SK-N-SH (cell line): ENCODE results near the gene TMEM87A. TPM values are rescaled to one million over a fixed set of nuclear protein-coding genes. Genes with fewer than 3 reads are reported as not detected.

Experiments used
- CTCF ChIA-PET: fragments of 300-600, 350-600 bp; formaldehyde crosslinking; extraction: SDS; loops from one replicate; lab custom pipeline; 2021; lab: Yijun Ruan, JAX
- POLR2A ChIA-PET: fragments of 350-600 bp; sonication (Branson Sonifier 250); formaldehyde crosslinking; extraction: SDS; loops from one replicate; lab custom pipeline; 2020; ENCODE audit warnings: antibody characterized with exemption, inconsistent platforms; lab: Yijun Ruan, JAX
- DNase-seq: peaks from one replicate; pipeline ENCODE4 v3.0.0; 2012
- H2AFZ ChIP-seq: fragments of 200-600 bp; sonication (generic); 2 replicates; pipeline ENCODE4 v1.8.1; 2016; ENCODE audit warnings: antibody characterized with exemption, mild to moderate bottlenecking, low read depth
- H3F3A ChIP-seq: fragments of 200-600 bp; sonication (generic); replicated peaks from 2 replicates; pipeline ENCODE3; 2016; ENCODE audit warnings: antibody characterized with exemption, mild to moderate bottlenecking; ENCODE audit not compliant: insufficient read depth
- H3K27ac ChIP-seq, 2 experiments: fragments of 200-500 bp in 1 of 2; fragments of 200-600 bp in 1 of 2; sonication (Bioruptor generic) in 1 of 2; sonication (generic), shearing (Covaris generic) in 1 of 2; 2 replicates each; pipeline versions ENCODE4 v1.5.1 to v1.6.1; 2014 to 2016; ENCODE audit warnings: low read depth in 2 of 2, inconsistent platforms in 1 of 2, low read length in 1 of 2, mild to moderate bottlenecking in 1 of 2, mixed read lengths in 1 of 2
- H3K27me3 ChIP-seq: fragments of 200-600 bp; sonication (generic), shearing (Covaris generic); 2 replicates; pipeline ENCODE4 v1.6.1; 2016; ENCODE audit warnings: mixed run types; ENCODE audit not compliant: insufficient read depth
- H3K36me3 ChIP-seq, 2 experiments: fragments of 200-500 bp in 1 of 2; fragments of 200-600 bp in 1 of 2; sonication (Bioruptor generic) in 1 of 2; sonication (generic) in 1 of 2; replicated peaks in 1 of 2; 2 replicates each; pipeline versions ENCODE3 to v1.5.1; 2014 to 2016; ENCODE audit warnings: low read length in 1 of 2, mild to moderate bottlenecking in 1 of 2; ENCODE audit not compliant: insufficient read depth in 2 of 2, control insufficient read depth in 1 of 2
- H3K4me1 ChIP-seq, 2 experiments: fragments of 200-500 bp in 1 of 2; fragments of 200-600 bp in 1 of 2; sonication (Bioruptor generic) in 1 of 2; sonication (generic), shearing (Covaris generic) in 1 of 2; 2 replicates each; pipeline versions ENCODE4 v1.5.1 to v1.6.1; 2014 to 2016; ENCODE audit warnings: low read depth in 1 of 2, low read length in 1 of 2, mixed run types in 1 of 2; ENCODE audit not compliant: insufficient read depth in 2 of 2, control insufficient read depth in 1 of 2
- H3K4me2 ChIP-seq: fragments of 200-600 bp; sonication (generic), shearing (Covaris generic); 2 replicates; pipeline ENCODE4 v1.6.1; 2017; ENCODE audit warnings: mixed run types
- H3K4me3 ChIP-seq, 2 experiments: fragments of 200-500 bp in 1 of 2; fragments of 200-600 bp in 1 of 2; sonication (Bioruptor generic) in 1 of 2; sonication (generic), shearing (Covaris generic) in 1 of 2; 2 replicates each; pipeline versions ENCODE4 v1.5.1 to v1.8.1; 2014 to 2016; ENCODE audit warnings: low read depth in 2 of 2, inconsistent platforms in 1 of 2, low read length in 1 of 2, mild to moderate bottlenecking in 1 of 2, mixed read lengths in 1 of 2, moderate library complexity in 1 of 2
- H3K79me2 ChIP-seq: fragments of 200-600 bp; sonication (generic); 2 replicates; pipeline ENCODE4 v1.8.1; 2017; ENCODE audit warnings: mild to moderate bottlenecking; ENCODE audit not compliant: insufficient read depth
- H3K9ac ChIP-seq: fragments of 200-600 bp; sonication (generic); 2 replicates; pipeline ENCODE4 v1.6.1; 2017; ENCODE audit warnings: mixed run types
- H3K9me2 ChIP-seq: fragments of 200-600 bp; sonication (generic); 2 replicates; pipeline ENCODE4 v1.6.1; 2017; ENCODE audit warnings: mixed run types
- H3K9me3 ChIP-seq: fragments of 200-600 bp; sonication (generic); 2 replicates; pipeline ENCODE4 v1.6.1; 2017; ENCODE audit warnings: mixed run types, mild to moderate bottlenecking, moderate library complexity
- H4K20me1 ChIP-seq: fragments of 200-600 bp; sonication (generic); 2 replicates; pipeline ENCODE4 v1.6.1; 2017; ENCODE audit warnings: mild to moderate bottlenecking, mixed run types; ENCODE audit not compliant: insufficient read depth
- CHD2 ChIP-seq: fragments of 150-350 bp; IDR thresholded peaks from 2 replicates; pipeline ENCODE4 v1.6.1; 2018; ENCODE audit warnings: low read length; ENCODE audit not compliant: partially characterized antibody
- EP300 ChIP-seq, 2 experiments: IDR thresholded peaks; 2 replicates each; pipeline versions ENCODE4 v1.4.0 to v1.6.1; 2012; ENCODE audit warnings: borderline replicate concordance in 1 of 2, low read depth in 1 of 2, low read length in 1 of 2
- FOXM1 ChIP-seq: IDR thresholded peaks from 2 replicates; pipeline ENCODE4 v1.4.0; 2012; ENCODE audit warnings: low read depth, mild to moderate bottlenecking
- GABPA ChIP-seq: IDR thresholded peaks from 2 replicates; pipeline ENCODE4 v1.4.0; 2012; ENCODE audit warnings: low read depth, mild to moderate bottlenecking
- JUND ChIP-seq: IDR thresholded peaks from 2 replicates; pipeline ENCODE4 v1.4.0; 2012
- NRF1 ChIP-seq: IDR thresholded peaks from 2 replicates; pipeline ENCODE4 v1.6.1; 2012; ENCODE audit warnings: low read depth, mild to moderate bottlenecking, low read length
- POLR2AphosphoS5 ChIP-seq: IDR thresholded peaks from 2 replicates; pipeline ENCODE4 v1.6.1; 2012; ENCODE audit warnings: low read depth, low read length
- RAD21 ChIP-seq: IDR thresholded peaks from 2 replicates; pipeline ENCODE4 v1.6.1; 2012; ENCODE audit warnings: mild to moderate bottlenecking, low read length
- RXRA ChIP-seq: IDR thresholded peaks from 2 replicates; pipeline ENCODE4 v1.4.0; 2012; ENCODE audit warnings: low read depth, mild to moderate bottlenecking, borderline replicate concordance
- SMC3 ChIP-seq: IDR thresholded peaks from 2 replicates; pipeline ENCODE4 v1.6.1; 2012; ENCODE audit warnings: low read depth, low read length, improper control_type of control experiment
- TAF1 ChIP-seq: IDR thresholded peaks from 2 replicates; pipeline ENCODE4 v1.6.1; 2012; ENCODE audit warnings: low read depth, mild to moderate bottlenecking, low read length, moderate library complexity, borderline replicate concordance
- TCF12 ChIP-seq: IDR thresholded peaks from 2 replicates; pipeline ENCODE4 v1.4.0; 2012
- USF1 ChIP-seq: IDR thresholded peaks from 2 replicates; pipeline ENCODE4 v1.4.0; 2012; ENCODE audit warnings: low read depth, borderline replicate concordance
- WGBS: methylation state at CpG from one replicate; pipeline ENCODE4 v1.1.6; 2017; ENCODE audit warnings: low lambda C conversion rate; 5-methylcytosine and 5-hydroxymethylcytosine counted together
- polyA plus RNA-seq, 3 experiments: library from polyadenylated mRNA; depleted of rRNA; stranded (reverse); fragments of >200 nt; gene quantifications; 2 replicates each; pipeline ENCODE4 v1.2.3, GENCODE V29; 2012
- TF ChIP-seq, protein P1 (sequence below): IDR thresholded peaks from 2 replicates; pipeline ENCODE4 v1.4.0; 2012; ENCODE audit warnings: low read depth
- TF ChIP-seq, protein P2 (sequence below): IDR thresholded peaks from 2 replicates; pipeline ENCODE4 v1.6.1; 2012; ENCODE audit warnings: mild to moderate bottlenecking, low read depth, low read length, moderate library complexity
- TF ChIP-seq, protein P3 (sequence below): IDR thresholded peaks from 2 replicates; pipeline ENCODE4 v1.4.0; 2012; ENCODE audit warnings: low read depth, borderline replicate concordance

TMEM87A gene
- polyA plus RNA-seq, 1 of the 3 experiments (the other 2 are of a cell fraction): 20.8 TPM

DNA sequence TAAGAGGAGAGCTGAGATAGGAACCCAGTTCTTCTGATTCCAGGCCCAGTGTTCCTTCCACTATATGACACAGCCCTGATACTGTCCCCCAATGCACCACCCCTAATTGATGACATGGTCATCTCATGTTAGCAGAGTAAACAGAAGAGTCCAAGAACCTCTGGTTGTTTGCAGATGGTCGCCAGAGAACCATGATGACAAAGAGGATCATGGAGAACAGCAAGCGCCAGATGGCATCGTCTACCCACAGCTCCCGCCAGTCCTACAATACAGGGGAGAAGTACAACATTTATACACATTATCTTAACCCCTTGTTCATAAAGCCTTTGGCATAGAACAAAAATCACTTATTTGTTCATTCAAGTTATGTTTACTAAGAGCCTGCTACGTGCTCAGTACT lies 46.6 kb downstream of the TMEM87A start:
- CTCF ChIA-PET: no interaction called here

GRCh38 chr15:42220216-42220615 lies 53.0 kb downstream of the TMEM87A start:
- CTCF ChIA-PET: interaction anchor here (1.6 kb wide), 1 partner anchor 10 kb away, joined by 4 read pairs; no protein-coding TSS in a partner anchor
- H3K27ac ChIP-seq: no peak overlapping the region
- no peaks in the 10 kb centered on the region for H3K9me3 ChIP-seq
- H3K4me2 ChIP-seq: no peak overlapping the region
- no peak overlapping the region for H3K4me3 ChIP-seq
- POLR2A ChIA-PET: no interaction called here
- no peaks in the 10 kb centered on the region for H3K27me3 ChIP-seq
- H3K9me2 ChIP-seq: no peaks in the 10 kb centered on the region
- H3F3A ChIP-seq: peaks cover 7% of the 10 kb centered on the region
- no peak overlapping the region for H2AFZ ChIP-seq
- H3K79me2 ChIP-seq: no peaks in the 10 kb centered on the region
- no peaks in the 10 kb centered on the region for H3K4me1 ChIP-seq
- no peak for DNase-seq
- no peaks in the 10 kb centered on the region for H4K20me1 ChIP-seq
- peaks cover 58 to 73% of the 10 kb centered on the region in 2 experiments for H3K36me3 ChIP-seq
- TF ChIP-seq, protein P1, sequence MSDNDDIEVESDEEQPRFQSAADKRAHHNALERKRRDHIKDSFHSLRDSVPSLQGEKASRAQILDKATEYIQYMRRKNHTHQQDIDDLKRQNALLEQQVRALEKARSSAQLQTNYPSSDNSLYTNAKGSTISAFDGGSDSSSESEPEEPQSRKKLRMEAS: no peak
- TF ChIP-seq EP300 (IDR thresholded peaks at IDR 0.05; ENCODE audit: borderline replicate concordance in 1 of 2, low read depth in 1 of 2, low read length in 1 of 2) (no peak), TCF12 (no peak), TAF1 (no peak), CHD2 (no peak), RAD21 (no peak), GABPA (no peak), NRF1 (no peak), JUND (no peak), SMC3 (no peak)
- TF ChIP-seq, protein P2, sequence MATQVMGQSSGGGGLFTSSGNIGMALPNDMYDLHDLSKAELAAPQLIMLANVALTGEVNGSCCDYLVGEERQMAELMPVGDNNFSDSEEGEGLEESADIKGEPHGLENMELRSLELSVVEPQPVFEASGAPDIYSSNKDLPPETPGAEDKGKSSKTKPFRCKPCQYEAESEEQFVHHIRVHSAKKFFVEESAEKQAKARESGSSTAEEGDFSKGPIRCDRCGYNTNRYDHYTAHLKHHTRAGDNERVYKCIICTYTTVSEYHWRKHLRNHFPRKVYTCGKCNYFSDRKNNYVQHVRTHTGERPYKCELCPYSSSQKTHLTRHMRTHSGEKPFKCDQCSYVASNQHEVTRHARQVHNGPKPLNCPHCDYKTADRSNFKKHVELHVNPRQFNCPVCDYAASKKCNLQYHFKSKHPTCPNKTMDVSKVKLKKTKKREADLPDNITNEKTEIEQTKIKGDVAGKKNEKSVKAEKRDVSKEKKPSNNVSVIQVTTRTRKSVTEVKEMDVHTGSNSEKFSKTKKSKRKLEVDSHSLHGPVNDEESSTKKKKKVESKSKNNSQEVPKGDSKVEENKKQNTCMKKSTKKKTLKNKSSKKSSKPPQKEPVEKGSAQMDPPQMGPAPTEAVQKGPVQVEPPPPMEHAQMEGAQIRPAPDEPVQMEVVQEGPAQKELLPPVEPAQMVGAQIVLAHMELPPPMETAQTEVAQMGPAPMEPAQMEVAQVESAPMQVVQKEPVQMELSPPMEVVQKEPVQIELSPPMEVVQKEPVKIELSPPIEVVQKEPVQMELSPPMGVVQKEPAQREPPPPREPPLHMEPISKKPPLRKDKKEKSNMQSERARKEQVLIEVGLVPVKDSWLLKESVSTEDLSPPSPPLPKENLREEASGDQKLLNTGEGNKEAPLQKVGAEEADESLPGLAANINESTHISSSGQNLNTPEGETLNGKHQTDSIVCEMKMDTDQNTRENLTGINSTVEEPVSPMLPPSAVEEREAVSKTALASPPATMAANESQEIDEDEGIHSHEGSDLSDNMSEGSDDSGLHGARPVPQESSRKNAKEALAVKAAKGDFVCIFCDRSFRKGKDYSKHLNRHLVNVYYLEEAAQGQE: no peak
- H3K9ac ChIP-seq: no peak overlapping the region
- 48% methylated on average over 2 of the region's 2 CpGs for WGBS

More for the DNA sequence above, 46.6 kb downstream of the TMEM87A start:
- no peaks in the 10 kb centered on the region for H3K9me3 ChIP-seq
- H3K4me2 ChIP-seq: no peak overlapping the region
- H3F3A ChIP-seq: no peaks in the 10 kb centered on the region
- no peak overlapping the region for H3K27ac ChIP-seq
- POLR2A ChIA-PET: no interaction called here
- no peak overlapping the region for H3K4me3 ChIP-seq
- no peaks in the 10 kb centered on the region for H3K27me3 ChIP-seq
- H3K9me2 ChIP-seq: no peaks in the 10 kb centered on the region
- no peak for DNase-seq
- no peak overlapping the region for H3K9ac ChIP-seq
- WGBS: 97% methylated on average over 5 of the region's 5 CpGs
- H3K4me1 ChIP-seq: no peaks in the 10 kb centered on the region
- peaks cover 69 to 70% of the 10 kb centered on the region in 2 experiments for H3K36me3 ChIP-seq
- H4K20me1 ChIP-seq: no peaks in the 10 kb centered on the region
- H3K79me2 ChIP-seq: peaks cover 8% of the 10 kb centered on the region; the same call in 1 of the 2 replicates
- TF ChIP-seq TCF12: no peak
- TF ChIP-seq POLR2AphosphoS5: no peak
- no peak for TF ChIP-seq RXRA
- TF ChIP-seq FOXM1: no peak
- no peak for TF ChIP-seq USF1
- TF ChIP-seq, protein P3, sequence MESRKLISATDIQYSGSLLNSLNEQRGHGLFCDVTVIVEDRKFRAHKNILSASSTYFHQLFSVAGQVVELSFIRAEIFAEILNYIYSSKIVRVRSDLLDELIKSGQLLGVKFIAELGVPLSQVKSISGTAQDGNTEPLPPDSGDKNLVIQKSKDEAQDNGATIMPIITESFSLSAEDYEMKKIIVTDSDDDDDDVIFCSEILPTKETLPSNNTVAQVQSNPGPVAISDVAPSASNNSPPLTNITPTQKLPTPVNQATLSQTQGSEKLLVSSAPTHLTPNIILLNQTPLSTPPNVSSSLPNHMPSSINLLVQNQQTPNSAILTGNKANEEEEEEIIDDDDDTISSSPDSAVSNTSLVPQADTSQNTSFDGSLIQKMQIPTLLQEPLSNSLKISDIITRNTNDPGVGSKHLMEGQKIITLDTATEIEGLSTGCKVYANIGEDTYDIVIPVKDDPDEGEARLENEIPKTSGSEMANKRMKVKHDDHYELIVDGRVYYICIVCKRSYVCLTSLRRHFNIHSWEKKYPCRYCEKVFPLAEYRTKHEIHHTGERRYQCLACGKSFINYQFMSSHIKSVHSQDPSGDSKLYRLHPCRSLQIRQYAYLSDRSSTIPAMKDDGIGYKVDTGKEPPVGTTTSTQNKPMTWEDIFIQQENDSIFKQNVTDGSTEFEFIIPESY: no peak
- no peak overlapping the region for H2AFZ ChIP-seq
